ENCODE results near the gene WNT2. TPM values are rescaled to one million over a fixed set of nuclear protein-coding genes. Genes with fewer than 3 reads are reported as not detected.

The WNT2 gene
- total and polyA plus RNA-seq, 10 of the 15 experiments (the other 5 are each of a cell fraction or from before 2014, with no cell fraction given) = 0.07 to 0.34 (median 0.19) TPM

GRCh38 chr7:117272017-117272759, 50.7 kb downstream of the WNT2 start:
- 97% methylated on average over 2 of the region's 2 CpGs for WGBS (ENCODE audit: insufficient coverage, insufficient replicate concordance, low lambda C conversion rate, missing lambda C conversion rate)
- no peak overlapping the region for H2AFZ ChIP-seq (ENCODE audit: control insufficient read depth, low read depth, low read length)
- H3K27ac ChIP-seq (ENCODE audit: control insufficient read depth, insufficient read depth) = no peak overlapping the region
- no peaks in the 10 kb centered on the region for H4K20me1 ChIP-seq (ENCODE audit: control insufficient read depth, insufficient read depth)
- RAD21 ChIA-PET (ENCODE audit: unreplicated experiment) = interaction anchor here (1.3 kb wide), 1 partner anchor 60 kb away, joined by 5 read pairs; no protein-coding TSS in a partner anchor
- ATAC-seq = no peak
- intact Hi-C loops (cut with micrococcal nuclease; ENCODE audit: unreplicated experiment) (no loop called here), in situ Hi-C loops (cut with MboI) (no loop called here)
- no peaks in the 10 kb centered on the region for H3K36me3 ChIP-seq (ENCODE audit: control insufficient read depth in 2 of 2, insufficient read depth in 2 of 2, low read length in 1 of 2)
- H3K27me3 ChIP-seq (replicated peaks in 1 of 2; ENCODE audit: control insufficient read depth in 2 of 2, insufficient read depth in 2 of 2, low read length in 1 of 2) = no peaks in the 10 kb centered on the region
- no peak for FAIRE-seq
- no peak overlapping the region for H3K4me3 ChIP-seq
- no peaks in the 10 kb centered on the region for H3K79me2 ChIP-seq (ENCODE audit: control insufficient read depth, insufficient read depth, low read length)
- BruUV-seq (replicated peaks) = no TSS peak
- CTCF ChIA-PET = no interaction called here
- no peak overlapping the region for H3K9ac ChIP-seq (ENCODE audit: control insufficient read depth, insufficient read depth, low read length)
- SMC1A ChIA-PET (ENCODE audit: uncharacterized antibody, unreplicated experiment) = interaction anchor here (0.8 to 1.4 kb wide), 4 partner anchors 11 to 555 kb away, joined by 3 to 4 read pairs (median 3); no protein-coding TSS in a partner anchor
- no peaks in the 10 kb centered on the region for H3K4me1 ChIP-seq (ENCODE audit: control insufficient read depth, insufficient read depth, low read length)
- DNase-seq (ENCODE audit: low read depth, low spot score) = no peak
- H3K9me3 ChIP-seq (replicated peaks; ENCODE audit: control insufficient read depth, insufficient read depth, low read length) = no peaks in the 10 kb centered on the region; the same call in 2 of the 3 replicates
- no peak overlapping the region for H3K4me2 ChIP-seq (ENCODE audit: control insufficient read depth, insufficient read depth)
- TF ChIP-seq RAD51 (IDR thresholded peaks at IDR 0.05) = no peak
- TF ChIP-seq ZNF217 (IDR thresholded peaks at IDR 0.05) = no peak
- no peak for TF ChIP-seq BACH1 (IDR thresholded peaks at IDR 0.05; ENCODE audit: borderline replicate concordance)
- TF ChIP-seq EED (IDR thresholded peaks at IDR 0.05; ENCODE audit: low read depth) = no peak
- no peak for TF ChIP-seq MEF2B (IDR thresholded peaks at IDR 0.05; ENCODE audit: partially characterized antibody, poor library complexity, severe bottlenecking)
- TF ChIP-seq BRCA1 (IDR thresholded peaks at IDR 0.05; ENCODE audit: low read depth, low read length) = no peak
- TF ChIP-seq SREBF1 (IDR thresholded peaks at IDR 0.05; ENCODE audit: low read length) = no peak
- no peak for TF ChIP-seq ASH2L (IDR thresholded peaks at IDR 0.05; ENCODE audit: borderline replicate concordance, low read depth)
- TF ChIP-seq NFIC (IDR thresholded peaks at IDR 0.05; ENCODE audit: low read depth, low read length) = no peak
- no peak for TF ChIP-seq RUNX3 (IDR thresholded peaks at IDR 0.05; ENCODE audit: low read length)
- TF ChIP-seq USF2 (IDR thresholded peaks at IDR 0.05; ENCODE audit: borderline replicate concordance, low read depth, low read length) = no peak
- POLR2A ChIA-PET = no interaction called here

Data from GM12878 (cell line).